ENCODE results near the gene MAPKAPK3. TPM values are rescaled to one million over a fixed set of nuclear protein-coding genes. Genes with fewer than 3 reads are reported as not detected.

Gene MAPKAPK3
- total and polyA plus RNA-seq, 12 donors = 134 to 496 (median 328) TPM

- 43 to 45% methylated on average over 6 of the region's 6 CpGs for WGBS, 2 donors
- no peaks in the 10 kb centered on the region for H3K36me3 ChIP-seq
- intact Hi-C loops (cut with DNase I) = no loop called here
These were observed 72.6 kb downstream of the MAPKAPK3 start for GRCh38 chr3:50689558-50689957.

GRCh38 chr3:50695031-50695430 is 78.1 kb downstream of the MAPKAPK3 start:
- no peaks in the 10 kb centered on the region for H3K4me1 ChIP-seq
- no peak overlapping the region for H3K27ac ChIP-seq
- H3K36me3 ChIP-seq = no peaks in the 10 kb centered on the region
- H3K27me3 ChIP-seq = no peaks in the 10 kb centered on the region
- H3K9me3 ChIP-seq = peaks cover 0 to 12% (median 0%) of the 10 kb centered on the region in 11 donors
- TF ChIP-seq CTCF (IDR thresholded peaks at IDR 0.05) = no peak
- WGBS, 2 donors = 72 to 77% methylated on average over 2 of the region's 2 CpGs
- DNase-seq = no peak
- intact Hi-C loops (cut with DNase I) = no loop called here
- no peak for ATAC-seq
- H3K4me3 ChIP-seq = no peak overlapping the region

More at GRCh38 chr3:50689558-50689957, 72.6 kb downstream of the MAPKAPK3 start:
- DNase-seq (no peak), ATAC-seq (no peak)
- TF ChIP-seq CTCF (IDR thresholded peaks at IDR 0.05) = no peak
- H3K4me3 ChIP-seq = no peak overlapping the region
- peaks cover 0 to 2% (median 0%) of the 10 kb centered on the region in 7 donors for H3K27me3 ChIP-seq
- no peaks in the 10 kb centered on the region for H3K9me3 ChIP-seq
- no peak overlapping the region for H3K27ac ChIP-seq
- peaks cover 0 to 16% (median 5%) of the 10 kb centered on the region in 9 donors for H3K4me1 ChIP-seq

- intact Hi-C loops (cut with DNase I) = no loop called here
- WGBS, 2 donors = 86 to 88% methylated on average over 3 of the region's 3 CpGs
- Histone ChIP-seq H3K9me3 (peaks cover 0 to 12% (median 0%) of the 10 kb centered on the region in 11 donors), H3K4me3 (no peak overlapping the region), H3K27me3 (no peaks in the 10 kb centered on the region), H3K4me1 (no peaks in the 10 kb centered on the region), H3K36me3 (no peaks in the 10 kb centered on the region), H3K27ac (no peak overlapping the region)
- no peak for ATAC-seq
- no peak for DNase-seq
- no peak for TF ChIP-seq CTCF (IDR thresholded peaks at IDR 0.05)
These were observed 79.3 kb downstream of the MAPKAPK3 start for GRCh38 chr3:50696276-50696675.

- TF ChIP-seq CTCF (IDR thresholded peaks at IDR 0.05) = no peak
- intact Hi-C loops (cut with DNase I) = no loop called here
- Histone ChIP-seq H3K9me3 (peaks cover 0 to 24% (median 3%) of the 10 kb centered on the region in 11 donors), H3K36me3 (no peaks in the 10 kb centered on the region), H3K27me3 (no peaks in the 10 kb centered on the region), H3K27ac (no peak overlapping the region), H3K4me1 (no peaks in the 10 kb centered on the region), H3K4me3 (no peak overlapping the region)
- no peak for ATAC-seq
- 91 to 96% methylated on average over 2 of the region's 2 CpGs for WGBS, 2 donors
- DNase-seq = no peak
These were observed 81.3 kb downstream of the MAPKAPK3 start for GRCh38 chr3:50698269-50698668.

Small RNA genes within 50 kb of the gene (microRNA-seq; reads per million reads assigned to microRNA genes)
- 7.2 reads per million in 2 donors for gene MIR4787

Other genes with a start within 250 kb of the MAPKAPK3 start
- gene CACNA2D2, start 113.5 kb upstream of the MAPKAPK3 start, total RNA-seq = 1 to 10 TPM in 9 of 10 donors, under 1 TPM in 1; 0.95 to 3.9 (median 2.6) TPM
- 1 to 10 TPM in 1 of 2 donors, under 1 TPM in 1; 0.42 to 2.2 TPM for gene CACNA2D2, start 113.5 kb upstream of the MAPKAPK3 start, polyA plus RNA-seq
- gene C3orf18, start 49.4 kb upstream of the MAPKAPK3 start, total RNA-seq = 10 to 100 TPM; 31.6 to 49.9 (median 43.4) TPM
- gene C3orf18, start 49.4 kb upstream of the MAPKAPK3 start, polyA plus RNA-seq = 10 to 100 TPM; 19.9 to 28.7 TPM
- 10 to 100 TPM; 10.6 to 19.0 (median 14.8) TPM for gene HEMK1, start 47.6 kb upstream of the MAPKAPK3 start, total RNA-seq
- gene HEMK1, start 47.6 kb upstream of the MAPKAPK3 start, polyA plus RNA-seq = 10 to 100 TPM; 13.5 to 17.7 TPM
- gene CISH, start 5.4 kb upstream of the MAPKAPK3 start, total RNA-seq = 100 to 1,000 TPM in 1 of 10 donors, 10 to 100 TPM in 6, 1 to 10 TPM in 3; 5.4 to 131 (median 24.0) TPM
- 10 to 100 TPM in 1 of 2 donors, 1 to 10 TPM in 1; 8.9 to 21.1 TPM for gene CISH, start 5.4 kb upstream of the MAPKAPK3 start, polyA plus RNA-seq
- gene DOCK3, start 57.8 kb downstream of the MAPKAPK3 start, total RNA-seq = 1 to 10 TPM; 4.3 to 6.6 (median 4.7) TPM
- gene DOCK3, start 57.8 kb downstream of the MAPKAPK3 start, polyA plus RNA-seq = 1 to 10 TPM; 1.2 to 5.0 TPM

Data from heart right ventricle (tissue), 16 donors.